ENCODE results near the gene VWA8. TPM values are rescaled to one million over a fixed set of nuclear protein-coding genes. Genes with fewer than 3 reads are reported as not detected.

Gene VWA8
- total and polyA plus RNA-seq, 2 of the 8 experiments (the other 6 are each of a cell fraction or from before 2014, with no cell fraction given): 5.9 to 19.6 TPM

DNA sequence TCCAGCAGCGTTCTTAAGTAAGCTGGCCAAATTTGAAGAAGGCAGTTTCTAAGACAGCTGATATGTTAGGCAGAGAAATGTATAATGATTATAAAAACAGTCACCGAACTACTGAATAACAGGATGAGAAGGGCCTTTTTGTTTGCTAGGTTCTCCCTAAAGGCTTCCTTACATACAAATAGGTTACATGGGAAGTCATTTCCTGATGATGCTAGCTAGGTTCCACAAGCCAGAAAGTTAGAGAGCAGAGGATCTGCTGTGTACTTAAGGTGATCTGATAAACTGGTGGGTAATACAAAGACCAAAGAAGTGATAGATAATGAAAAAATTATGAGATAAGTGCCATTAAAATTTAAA lies 139.7 kb downstream of the VWA8 start:
- no peak overlapping the region for H2BK15ac ChIP-seq (ENCODE audit: low read length)
- H3K56ac ChIP-seq (replicated peaks; ENCODE audit: insufficient read length, low read depth, low read length): no peak overlapping the region
- WGBS, 2 experiments (ENCODE audit: extremely low coverage in 1 of 2, insufficient coverage in 1 of 2, insufficient read length in 1 of 2, insufficient replicate concordance in 2 of 2, low coverage in 1 of 2, low lambda C conversion rate in 2 of 2, missing lambda C conversion rate in 1 of 2): 68% methylated on average over 2 of the region's 2 CpGs; no CpG with 5 or more reads in 1 of the 2 experiments
- POLR2A ChIA-PET (ENCODE audit: partially characterized antibody): no interaction called here
- CTCF ChIA-PET (ENCODE audit: partially characterized antibody): interaction anchor here (1.3 kb wide), 1 partner anchor 153 kb away, joined by 3 read pairs; no protein-coding TSS in a partner anchor
- no peak overlapping the region for H2BK12ac ChIP-seq (ENCODE audit: low read depth, low read length)
- H3K27me3 ChIP-seq (replicated peaks in 1 of 4; ENCODE audit: control insufficient read depth in 3 of 4, extremely low read depth in 1 of 4, insufficient read depth in 3 of 4, low read length in 3 of 4): no peaks in the 10 kb centered on the region
- no peak overlapping the region for H2BK120ac ChIP-seq (replicated peaks; ENCODE audit: low read depth, low read length)
- no peak overlapping the region for H3K4me3 ChIP-seq (ENCODE audit: extremely low read depth in 1 of 4, insufficient read depth in 2 of 4, low read depth in 3 of 4, low read length in 4 of 4)
- no peak overlapping the region for H2BK5ac ChIP-seq (ENCODE audit: low read depth, low read length)
- no peak overlapping the region for H2AFZ ChIP-seq (ENCODE audit: low read length)
- no peak overlapping the region for H3K18ac ChIP-seq (ENCODE audit: extremely low read depth, low read length)
- H3K9me3 ChIP-seq (ENCODE audit: insufficient read depth in 2 of 2, low read depth in 1 of 2, low read length in 1 of 2): no peaks in the 10 kb centered on the region
- no peak overlapping the region for H4K91ac ChIP-seq (replicated peaks; ENCODE audit: insufficient read length, low read length)
- no peaks in the 10 kb centered on the region for H3K79me1 ChIP-seq (ENCODE audit: low read depth, low read length)
- no peaks in the 10 kb centered on the region for H3K4me1 ChIP-seq (replicated peaks in 1 of 4; ENCODE audit: control insufficient read depth in 3 of 4, insufficient read depth in 4 of 4, low read length in 3 of 4)
- no peak overlapping the region for H3K4ac ChIP-seq (replicated peaks; ENCODE audit: insufficient read length, low read depth, low read length)
- FAIRE-seq (no peak), DNase-seq (ENCODE audit: low read depth in 1 of 2, low spot score in 2 of 2) (no peak)
- no peak overlapping the region for H4K8ac ChIP-seq (ENCODE audit: extremely low read depth, insufficient read depth, low read length)
- no peak overlapping the region for H3K27ac ChIP-seq (ENCODE audit: low read depth, low read length)
- H3K4me2 ChIP-seq (ENCODE audit: insufficient read depth in 1 of 2, low read depth in 2 of 2, low read length in 2 of 2): no peak overlapping the region
- H3K14ac ChIP-seq (ENCODE audit: insufficient read length): no peak overlapping the region
- H3K36me3 ChIP-seq (ENCODE audit: control insufficient read depth in 2 of 4, insufficient read depth in 4 of 4, low read length in 3 of 4): peaks cover 0 to 6% (median 2%) of the 10 kb centered on the region in 4 experiments; a peak in 4 of 8 replicates
- no peak overlapping the region for H2BK20ac ChIP-seq (ENCODE audit: low read length)
- H3K23me2 ChIP-seq (ENCODE audit: low read depth, low read length): no peaks in the 10 kb centered on the region
- H4K5ac ChIP-seq (ENCODE audit: insufficient read length, low read depth, low read length): no peak overlapping the region
- no peak overlapping the region for H3K23ac ChIP-seq (ENCODE audit: insufficient read length)
- no peak overlapping the region for H2AK5ac ChIP-seq (ENCODE audit: low read depth, low read length)
- TF ChIP-seq SRF (IDR thresholded peaks at IDR 0.05; ENCODE audit: low read depth, low read length) (no peak), TCF12 (IDR thresholded peaks at IDR 0.05; ENCODE audit: low read depth, low read length) (no peak), ZNF274 (IDR thresholded peaks at IDR 0.05; ENCODE audit: borderline replicate concordance, extremely low read depth, low read length) (no peak), GABPA (IDR thresholded peaks at IDR 0.05; ENCODE audit: borderline replicate concordance, insufficient read depth, low read length) (no peak), CTBP2 (IDR thresholded peaks at IDR 0.05; ENCODE audit: borderline replicate concordance, insufficient read depth, insufficient read length, low read length) (no peak), SP4 (IDR thresholded peaks at IDR 0.05; ENCODE audit: low read length) (no peak), CEBPB (IDR thresholded peaks at IDR 0.05; ENCODE audit: low read depth, low read length) (no peak), SIN3A (conservative IDR thresholded peaks at IDR 0.05 in 1 of 2, IDR thresholded peaks at IDR 0.05 in 1 of 2; ENCODE audit: low read depth in 1 of 2, low read length in 2 of 2) (no peak), RFX5 (IDR thresholded peaks at IDR 0.05; ENCODE audit: borderline replicate concordance, low read depth, low read length) (no peak), KDM5A (IDR thresholded peaks at IDR 0.05; ENCODE audit: low read length) (no peak), TAF1 (IDR thresholded peaks at IDR 0.05; ENCODE audit: low read depth, low read length) (no peak), SIRT6 (IDR thresholded peaks at IDR 0.05; ENCODE audit: low read length) (no peak), BCL11A (IDR thresholded peaks at IDR 0.05; ENCODE audit: low read depth in 2 of 2, low read length in 2 of 2) (no peak)
- TF ChIP-seq, protein P1, sequence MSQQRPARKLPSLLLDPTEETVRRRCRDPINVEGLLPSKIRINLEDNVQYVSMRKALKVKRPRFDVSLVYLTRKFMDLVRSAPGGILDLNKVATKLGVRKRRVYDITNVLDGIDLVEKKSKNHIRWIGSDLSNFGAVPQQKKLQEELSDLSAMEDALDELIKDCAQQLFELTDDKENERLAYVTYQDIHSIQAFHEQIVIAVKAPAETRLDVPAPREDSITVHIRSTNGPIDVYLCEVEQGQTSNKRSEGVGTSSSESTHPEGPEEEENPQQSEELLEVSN (IDR thresholded peaks at IDR 0.05): no peak
- TF ChIP-seq, protein P2, sequence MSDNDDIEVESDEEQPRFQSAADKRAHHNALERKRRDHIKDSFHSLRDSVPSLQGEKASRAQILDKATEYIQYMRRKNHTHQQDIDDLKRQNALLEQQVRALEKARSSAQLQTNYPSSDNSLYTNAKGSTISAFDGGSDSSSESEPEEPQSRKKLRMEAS (IDR thresholded peaks at IDR 0.05): no peak
- no peaks in the 10 kb centered on the region for H3K79me2 ChIP-seq (ENCODE audit: control insufficient read depth in 1 of 2, insufficient read depth in 2 of 2, low read length in 2 of 2)
- no peaks in the 10 kb centered on the region for H4K20me1 ChIP-seq (replicated peaks in 1 of 2; ENCODE audit: control insufficient read depth in 1 of 2, insufficient read depth in 2 of 2, low read length in 2 of 2)
- no peak overlapping the region for H3K9ac ChIP-seq (replicated peaks in 1 of 4; ENCODE audit: extremely low read depth in 1 of 4, low read depth in 3 of 4, low read length in 3 of 4)
